Mesothelial cell of epicardium (in vitro differentiated cells): Measurements from ENCODE around the gene ARHGEF11. TPM values are rescaled to one million over a fixed set of nuclear protein-coding genes. Genes with fewer than 3 reads are reported as not detected.

Experiments used
- DNase-seq, 2 experiments: peaks; one replicate each; pipeline ENCODE4 v3.0.0; 2021; ENCODE audit warnings: low spot score in 2 of 2; ENCODE audit not compliant: unreplicated experiment in 2 of 2
- H3K27ac Mint-ChIP-seq: 2 replicates; pipeline ENCODE4 v1.8.0; 2021; ENCODE audit warnings: mixed read lengths
- H3K27me3 Mint-ChIP-seq: 2 replicates; pipeline ENCODE4 v1.8.0; 2021; ENCODE audit warnings: low read depth, mixed read lengths
- H3K36me3 Mint-ChIP-seq: 2 replicates; pipeline ENCODE4 v1.8.0; 2021; ENCODE audit warnings: mixed read lengths
- H3K4me1 Mint-ChIP-seq: 2 replicates; pipeline ENCODE4 v1.8.0; 2021; ENCODE audit warnings: mixed read lengths
- H3K4me3 Mint-ChIP-seq: 2 replicates; pipeline ENCODE4 v1.8.0; 2021; ENCODE audit warnings: mild to moderate bottlenecking, moderate library complexity, mixed read lengths
- H3K9me3 Mint-ChIP-seq: 2 replicates; pipeline ENCODE4 v1.8.0; 2021; ENCODE audit warnings: mixed read lengths
- CTCF ChIP-seq: fragments of 200-600 bp; sonication (generic); IDR thresholded peaks from one replicate; pipeline ENCODE4 v1.5.0; 2021; ENCODE audit warnings: antibody characterized with exemption; ENCODE audit not compliant: unreplicated experiment
- total RNA-seq: library from RNA; stranded (reverse); gene quantifications from 3 replicates; pipeline ENCODE4 v1.2.1, GENCODE V29; 2021

Gene ARHGEF11
- total RNA-seq, 1 donor from 2014 or later = 52.5 TPM

- H3K27me3 Mint-ChIP-seq = peaks cover 9% of the 10 kb centered on the region
- H3K36me3 Mint-ChIP-seq = peaks cover 19% of the 10 kb centered on the region
- no peaks in the 10 kb centered on the region for H3K4me1 Mint-ChIP-seq
- no peak overlapping the region for H3K27ac Mint-ChIP-seq
- no peak overlapping the region for H3K4me3 Mint-ChIP-seq
- H3K9me3 Mint-ChIP-seq = no peaks in the 10 kb centered on the region
- no peak for DNase-seq
- no peak for TF ChIP-seq CTCF
These were observed 109.9 kb downstream of the ARHGEF11 start for GRCh38 chr1:156935505-156936128.

- H3K9me3 Mint-ChIP-seq = no peaks in the 10 kb centered on the region
- peaks cover 34% of the 10 kb centered on the region for H3K27me3 Mint-ChIP-seq
- no peak for TF ChIP-seq CTCF
- no peak for DNase-seq
- no peak overlapping the region for H3K27ac Mint-ChIP-seq
- peaks cover 10% of the 10 kb centered on the region for H3K36me3 Mint-ChIP-seq
- H3K4me3 Mint-ChIP-seq = no peak overlapping the region
- no peaks in the 10 kb centered on the region for H3K4me1 Mint-ChIP-seq
These were observed 112.4 kb downstream of the ARHGEF11 start for GRCh38 chr1:156933136-156933535.

GRCh38 chr1:156931974-156932710 is 113.4 kb downstream of the ARHGEF11 start:
- TF ChIP-seq CTCF = no peak
- H3K27ac Mint-ChIP-seq = no peak overlapping the region
- H3K9me3 Mint-ChIP-seq = no peaks in the 10 kb centered on the region
- peaks cover 7% of the 10 kb centered on the region for H3K36me3 Mint-ChIP-seq
- H3K4me1 Mint-ChIP-seq = peaks cover 7% of the 10 kb centered on the region
- no peak for DNase-seq
- H3K4me3 Mint-ChIP-seq = no peak overlapping the region
- H3K27me3 Mint-ChIP-seq = peaks cover 43% of the 10 kb centered on the region

- TF ChIP-seq CTCF = no peak
- peaks cover 50% of the 10 kb centered on the region for H3K27me3 Mint-ChIP-seq
These were observed 114.2 kb downstream of the ARHGEF11 start for GRCh38 chr1:156931211-156931952.

GRCh38 chr1:156930483-156930882 is 115.1 kb downstream of the ARHGEF11 start:
- peaks cover 13% of the 10 kb centered on the region for H3K4me1 Mint-ChIP-seq
- DNase-seq = no peak
- no peak overlapping the region for H3K27ac Mint-ChIP-seq
- peaks cover 59% of the 10 kb centered on the region for H3K27me3 Mint-ChIP-seq
- no peak overlapping the region for H3K4me3 Mint-ChIP-seq
- H3K9me3 Mint-ChIP-seq = no peaks in the 10 kb centered on the region
- peaks cover 6% of the 10 kb centered on the region for H3K36me3 Mint-ChIP-seq
- no peak for TF ChIP-seq CTCF

More at GRCh38 chr1:156931211-156931952, 114.2 kb downstream of the ARHGEF11 start:
- DNase-seq = no peak
- Mint-ChIP-seq H3K4me3 (no peak overlapping the region), H3K4me1 (peaks cover 8% of the 10 kb centered on the region), H3K9me3 (no peaks in the 10 kb centered on the region), H3K36me3 (peaks cover 6% of the 10 kb centered on the region), H3K27ac (no peak overlapping the region)
